H1 (cell line): ENCODE results near the gene TGFBR2.

ENCODE experiments used
- ATF2 ChIP-seq: IDR thresholded peaks from 2 replicates; pipeline ENCODE4 v1.6.1; 2012; ENCODE audit warnings: low read length, inconsistent platforms
- EP300 ChIP-seq, 2 experiments: IDR thresholded peaks; 1 replicate in 1 of 2; 2 replicates in 1 of 2; pipeline ENCODE4 v1.6.1; 2011 to 2012; ENCODE audit warnings: low read depth in 2 of 2, low read length in 2 of 2, mild to moderate bottlenecking in 2 of 2, borderline replicate concordance in 1 of 2, inconsistent platforms in 1 of 2, moderate library complexity in 1 of 2
- EZH2 ChIP-seq: fragments of 200-600 bp; sonication (generic); IDR thresholded peaks from 2 replicates; pipeline ENCODE4 v1.7.1; 2012; ENCODE audit warnings: low read depth, mild to moderate bottlenecking, moderate library complexity, low read length, inconsistent platforms; ENCODE audit not compliant: severe bottlenecking
- GABPA ChIP-seq: IDR thresholded peaks from 2 replicates; pipeline ENCODE4 v1.6.1; 2011; ENCODE audit warnings: mild to moderate bottlenecking, low read length, moderate library complexity, borderline replicate concordance; ENCODE audit not compliant: insufficient read depth
- NANOG ChIP-seq: IDR thresholded peaks from 2 replicates; pipeline ENCODE4 v1.6.1; 2011; ENCODE audit warnings: low read length, low read depth, mild to moderate bottlenecking, inconsistent platforms; ENCODE audit not compliant: insufficient read depth, poor library complexity, severe bottlenecking
- POLR2A ChIP-seq, 2 experiments: IDR thresholded peaks; 1 replicate in 1 of 2; 2 replicates in 1 of 2; pipeline ENCODE4 v1.6.1; 2011; ENCODE audit warnings: low read depth in 2 of 2, low read length in 2 of 2, mild to moderate bottlenecking in 2 of 2; ENCODE audit errors: control extremely low read depth in 1 of 2
- POLR2AphosphoS5 ChIP-seq: IDR thresholded peaks from 2 replicates; pipeline ENCODE4 v1.6.1; 2011; ENCODE audit warnings: low read depth, low read length
- USF2 ChIP-seq: IDR thresholded peaks from 2 replicates; pipeline ENCODE4 v1.6.1; 2011; ENCODE audit warnings: low read length, improper control_type of control experiment
- TF ChIP-seq, protein P1 (sequence below), 3 experiments: IDR thresholded peaks; 1 replicate in 2 of 3; 2 replicates in 1 of 3; pipeline versions ENCODE4 v1.5.1 to v1.6.1; 2011; ENCODE audit warnings: low read length in 3 of 3, mild to moderate bottlenecking in 3 of 3, inconsistent platforms in 2 of 3, low read depth in 1 of 3, moderate library complexity in 1 of 3; ENCODE audit not compliant: insufficient read depth in 1 of 3; ENCODE audit errors: control extremely low read depth in 1 of 3

DNA sequence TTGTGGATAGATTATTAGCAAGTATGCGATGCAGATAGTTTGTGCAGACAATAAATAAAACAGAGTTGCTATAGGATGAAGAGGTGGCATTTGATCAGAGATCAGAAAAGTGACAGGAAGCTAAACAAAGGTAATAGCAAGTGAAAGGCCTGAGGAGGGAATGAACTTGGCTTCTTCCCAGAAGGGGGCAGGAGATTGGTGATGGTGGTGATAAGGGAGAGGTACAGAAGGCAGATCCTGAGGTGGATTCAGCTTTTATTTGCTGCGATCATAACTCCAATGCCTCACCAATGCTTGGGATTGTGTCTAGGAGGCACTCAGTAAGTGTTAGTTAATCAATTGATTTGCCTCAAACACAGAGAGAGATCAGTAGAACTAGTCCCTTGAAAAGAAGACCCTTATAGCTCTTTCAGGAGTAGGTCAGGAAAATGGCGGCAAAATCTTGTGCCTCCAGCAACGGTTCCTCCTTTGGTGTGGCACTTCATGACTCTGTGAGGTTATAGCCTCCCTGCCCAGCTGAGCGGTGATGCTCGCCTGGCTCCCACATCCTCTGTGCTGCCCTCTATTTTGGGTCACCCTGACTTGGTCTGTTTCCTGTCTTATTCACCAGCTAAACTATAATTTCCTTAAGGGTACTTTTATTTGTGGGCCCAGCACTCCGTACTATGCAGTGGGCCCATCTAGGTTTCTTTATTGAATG is 37.5 kb downstream of the TGFBR2 start:
- TF ChIP-seq, protein P1, sequence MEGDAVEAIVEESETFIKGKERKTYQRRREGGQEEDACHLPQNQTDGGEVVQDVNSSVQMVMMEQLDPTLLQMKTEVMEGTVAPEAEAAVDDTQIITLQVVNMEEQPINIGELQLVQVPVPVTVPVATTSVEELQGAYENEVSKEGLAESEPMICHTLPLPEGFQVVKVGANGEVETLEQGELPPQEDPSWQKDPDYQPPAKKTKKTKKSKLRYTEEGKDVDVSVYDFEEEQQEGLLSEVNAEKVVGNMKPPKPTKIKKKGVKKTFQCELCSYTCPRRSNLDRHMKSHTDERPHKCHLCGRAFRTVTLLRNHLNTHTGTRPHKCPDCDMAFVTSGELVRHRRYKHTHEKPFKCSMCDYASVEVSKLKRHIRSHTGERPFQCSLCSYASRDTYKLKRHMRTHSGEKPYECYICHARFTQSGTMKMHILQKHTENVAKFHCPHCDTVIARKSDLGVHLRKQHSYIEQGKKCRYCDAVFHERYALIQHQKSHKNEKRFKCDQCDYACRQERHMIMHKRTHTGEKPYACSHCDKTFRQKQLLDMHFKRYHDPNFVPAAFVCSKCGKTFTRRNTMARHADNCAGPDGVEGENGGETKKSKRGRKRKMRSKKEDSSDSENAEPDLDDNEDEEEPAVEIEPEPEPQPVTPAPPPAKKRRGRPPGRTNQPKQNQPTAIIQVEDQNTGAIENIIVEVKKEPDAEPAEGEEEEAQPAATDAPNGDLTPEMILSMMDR (IDR thresholded peaks at IDR 0.05; ENCODE audit: control extremely low read depth in 1 of 3, insufficient read depth in 1 of 3, low read depth in 1 of 3, low read length in 3 of 3): no peak
- TF ChIP-seq EZH2 (no peak), EP300 (IDR thresholded peaks at IDR 0.05; ENCODE audit: borderline replicate concordance in 1 of 2, low read depth in 2 of 2, low read length in 2 of 2) (no peak), USF2 (no peak), POLR2AphosphoS5 (no peak), ATF2 (no peak), GABPA (no peak), POLR2A (IDR thresholded peaks at IDR 0.05; ENCODE audit: control extremely low read depth in 1 of 2, low read depth in 2 of 2, low read length in 2 of 2) (no peak), NANOG (no peak)
